Measurements from ENCODE around the gene ATAD5. TPM values are rescaled to one million over a fixed set of nuclear protein-coding genes. Genes with fewer than 3 reads are reported as not detected.

ATAD5 gene
- total and polyA plus RNA-seq, 2 of the 13 experiments (the other 11 are each of a cell fraction or from before 2014, with no cell fraction given): 1.8 to 10.7 TPM

- no peak for TF ChIP-seq ZNF281 (CRISPR knock-in tag; IDR thresholded peaks at IDR 0.05; ENCODE audit: borderline replicate concordance)
- no peak for TF ChIP-seq MXD3 (CRISPR knock-in tag; IDR thresholded peaks at IDR 0.05)
- TF ChIP-seq PRMT3 (CRISPR knock-in tag; IDR thresholded peaks at IDR 0.05; ENCODE audit: borderline replicate concordance, low read depth): no peak
- TF ChIP-seq JUND (CRISPR knock-in tag; IDR thresholded peaks at IDR 0.05): no peak
- no peak for TF ChIP-seq PCBP2 (optimal IDR thresholded peaks at IDR 0.05; ENCODE audit: low read depth, low read length, poor library complexity, severe bottlenecking)
- TF ChIP-seq SAFB2 (CRISPR knock-in tag; IDR thresholded peaks at IDR 0.05; ENCODE audit: borderline replicate concordance, low read depth): no peak
- TF ChIP-seq ATF6 (CRISPR knock-in tag; conservative IDR thresholded peaks at IDR 0.05): no peak
Measured at GRCh38 chr17:30823421-30823820, 8.3 kb upstream of the ATAD5 start (continued).

- WGBS (ENCODE audit: low lambda C conversion rate): 2% methylated on average over 11 of the region's 11 CpGs
- Histone ChIP-seq H3K4me2 (ENCODE audit: low read depth, low read length) (peak overlapping the region; percentile 62), H4K20me1 (ENCODE audit: insufficient read depth, low read length) (no peaks in the 10 kb centered on the region; the same call in 1 of the 2 replicates), H3K9ac (ENCODE audit: insufficient read depth, low read depth, low read length) (peak overlapping the region; percentile 79), H3K27ac (ENCODE audit: extremely low read length, insufficient read depth, low read length) (peak overlapping the region; percentile 78), H3K36me3 (replicated peaks in 1 of 2; ENCODE audit: control insufficient read depth in 1 of 2, insufficient read depth in 2 of 2, low read length in 2 of 2) (peaks cover 0 to 2% of the 10 kb centered on the region in 2 experiments; a peak in 1 of 5 replicates), H3K27me3 (ENCODE audit: control insufficient read depth in 1 of 2, insufficient read depth in 2 of 2, low read length in 2 of 2) (no peaks in the 10 kb centered on the region; a peak in 1 of 5 replicates), H3K79me2 (ENCODE audit: insufficient read depth, low read length) (peaks cover 45% of the 10 kb centered on the region), H3K9me3 (ENCODE audit: low read length) (no peaks in the 10 kb centered on the region), H3K4me1 (ENCODE audit: insufficient read depth, low read length) (peaks cover 57% of the 10 kb centered on the region), H2AFZ (ENCODE audit: low read length) (no peak overlapping the region), H3K4me3 (replicated peaks in 1 of 3; ENCODE audit: insufficient read depth in 1 of 3, low read depth in 2 of 3, low read length in 3 of 3) (peak overlapping the region; percentile 80 to 96 (median 86))
- in situ Hi-C loops (cut with HindIII; ENCODE audit: extremely low pct_ligation_motif_present, low pct_unique_long_range_greater_than_20kb) (no loop called here), intact Hi-C loops (cut with micrococcal nuclease; ENCODE audit: unreplicated experiment) (no loop called here)
- ATAC-seq (peak; percentile 26), FAIRE-seq (peak; percentile 28), DNase-seq (ENCODE audit: low spot score) (no peak)
- CTCF ChIA-PET (ENCODE audit: low intra/inter-chr PET ratio, low total read pairs): no interaction called here
- POLR2A ChIA-PET: interaction anchor here (1.0 to 1.5 kb wide), 2 partner anchors 9 to 271 kb away, joined by 3 read pairs; partner anchors contain the start of gene NF1
- BruUV-seq (replicated peaks): no TSS peak
- no peak for TF ChIP-seq ZNF143 (CRISPR knock-in tag; IDR thresholded peaks at IDR 0.05)
- no peak for TF ChIP-seq RNF2 (conservative IDR thresholded peaks at IDR 0.05; ENCODE audit: low read depth)
- peak; percentile 80 for TF ChIP-seq ZNF317 (CRISPR knock-in tag; IDR thresholded peaks at IDR 0.05)
- TF ChIP-seq ELF1 (CRISPR knock-in tag; IDR thresholded peaks at IDR 0.05): no peak
- TF ChIP-seq ZNF704 (CRISPR knock-in tag; IDR thresholded peaks at IDR 0.05; ENCODE audit: borderline replicate concordance): no peak
- no peak for TF ChIP-seq ZNF782 (CRISPR knock-in tag; IDR thresholded peaks at IDR 0.05; ENCODE audit: borderline replicate concordance)
- TF ChIP-seq PCBP2 (optimal IDR thresholded peaks at IDR 0.05; ENCODE audit: low read depth, low read length, poor library complexity, severe bottlenecking): peak; percentile 38
- TF ChIP-seq STAG1 (CRISPR knock-in tag; IDR thresholded peaks at IDR 0.05): no peak
- no peak for TF ChIP-seq BCL3 (CRISPR knock-in tag; IDR thresholded peaks at IDR 0.05)
Measured at GRCh38 chr17:30824002-30824355, 7.8 kb upstream of the ATAD5 start.

All from HepG2 (cell line).